Mammary epithelial cell (primary cell): ENCODE results near the gene GLIPR1L2.

Experiments
- CTCF ChIP-seq, 2 donors: IDR thresholded peaks in 1 of 2; conservative IDR thresholded peaks in 1 of 2; 2 replicates each; pipeline ENCODE4 v1.5.1; 2011 to 2012; ENCODE audit warnings: inconsistent platforms in 2 of 2, low read length in 2 of 2, mild to moderate bottlenecking in 2 of 2, control low read depth in 1 of 2, low read depth in 1 of 2; ENCODE audit not compliant: insufficient read depth in 1 of 2; ENCODE audit errors: extremely low read depth in 1 of 2
- EZH2 ChIP-seq: IDR thresholded peaks from 2 replicates; pipeline ENCODE4 v1.6.1; 2012; ENCODE audit warnings: low read length, inconsistent platforms, borderline replicate concordance

GRCh38 chr12:75360920-75361319 lies 30.0 kb upstream of the GLIPR1L2 start:
- no peak for TF ChIP-seq EZH2
- TF ChIP-seq CTCF (conservative IDR thresholded peaks at IDR 0.05 in 1 of 2, IDR thresholded peaks at IDR 0.05 in 1 of 2; ENCODE audit: extremely low read depth in 1 of 2, insufficient read depth in 1 of 2, low read depth in 1 of 2, low read length in 2 of 2): no peak
